Stimulated activated CD4-positive, alpha-beta T cell treated with anti-CD3 and anti-CD28 coated beads, TNF-alpha, amount 100 ng/mL, for 24 hours (primary cell): ENCODE data around the gene PLEKHB2.
"Not testable (repeated sequence)": the region's sequence is repeated elsewhere in the genome, so short reads cannot be mapped to it uniquely, and the experiment has no call there.

Experiments used
- DNase-seq, 3 experiments: peaks; one replicate each; pipeline ENCODE4 v3.0.0-alpha.2; 2020; ENCODE audit warnings: low read depth in 3 of 3

PLEKHB2 gene

DNA sequence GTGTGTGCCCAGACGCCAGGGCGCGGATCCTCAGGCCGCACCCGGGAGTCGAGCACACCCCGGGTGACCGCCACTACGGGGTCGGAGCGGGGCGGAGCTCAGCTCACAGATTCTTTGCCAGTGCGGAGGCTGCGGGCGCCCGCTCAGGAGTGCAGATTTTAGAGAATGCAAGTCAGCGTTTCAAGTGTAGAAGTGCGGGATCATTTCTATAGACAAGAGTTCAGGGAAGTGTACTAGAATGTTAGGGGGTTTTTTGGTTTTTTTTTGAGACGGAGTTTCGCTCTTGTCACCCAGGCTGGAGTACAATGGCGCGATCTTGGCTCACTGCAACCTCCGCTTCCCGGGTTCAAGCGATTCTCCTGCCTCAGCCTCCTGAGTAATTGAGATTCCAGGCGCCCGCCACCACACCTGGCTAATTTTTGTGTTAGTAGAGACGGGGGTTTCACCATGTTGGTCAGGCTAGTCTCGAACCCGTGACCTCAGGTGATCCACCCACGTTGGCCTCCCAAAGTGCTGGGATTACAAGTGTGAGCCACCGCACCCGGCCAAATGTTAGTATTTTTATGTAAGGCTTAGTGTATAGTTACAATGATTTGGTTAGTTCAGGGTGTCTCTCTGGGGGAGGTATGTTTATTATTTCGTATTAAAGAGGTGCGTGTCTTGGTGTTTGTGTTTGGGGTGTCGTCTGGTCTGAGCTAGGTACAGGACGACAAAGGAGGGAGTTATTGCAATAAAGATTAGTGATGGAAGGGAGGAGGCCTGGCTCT is 11.3 kb upstream of the PLEKHB2 start:
- DNase-seq: peak in 2 of 3 experiments; percentile 20 to 45

DNA sequence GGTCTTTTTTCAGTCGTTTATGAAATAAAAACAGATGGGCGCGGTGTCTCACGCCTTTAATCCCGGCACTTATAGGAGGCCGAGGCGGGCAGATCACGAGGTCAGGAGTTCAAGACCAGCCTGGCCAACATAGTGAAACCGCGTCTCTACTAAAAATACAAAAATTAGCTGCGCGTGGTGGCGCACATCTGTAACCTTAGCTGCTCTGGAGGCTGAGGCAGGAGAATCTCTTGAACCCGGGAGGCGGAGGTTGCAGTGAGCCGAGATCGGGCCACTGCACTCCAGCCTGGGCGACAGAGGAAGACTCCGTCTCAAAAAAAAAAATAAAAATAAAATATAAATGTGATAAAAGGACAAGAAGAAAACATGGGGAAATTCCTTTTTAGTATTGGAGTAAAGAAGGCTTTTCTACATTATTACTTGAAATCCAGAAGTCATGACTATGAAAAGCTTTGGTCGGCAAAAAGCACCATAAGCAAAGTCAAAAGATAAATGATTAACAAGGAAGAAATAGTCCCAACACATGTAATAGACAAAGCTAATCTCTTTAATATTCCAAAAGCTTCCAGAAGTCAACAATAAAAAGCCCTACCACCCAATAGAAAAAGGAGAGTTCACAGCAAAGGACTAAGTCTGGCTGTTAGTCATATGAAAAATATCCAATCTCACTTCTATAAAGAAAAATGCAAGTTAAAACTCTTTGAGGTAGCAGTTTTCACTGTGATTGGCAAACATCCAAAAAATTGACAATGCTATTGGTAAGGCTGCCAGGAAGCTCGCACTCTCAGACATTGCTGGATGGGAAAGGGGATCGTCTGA is 10.5 kb upstream of the PLEKHB2 start:
- DNase-seq: no peak

DNA sequence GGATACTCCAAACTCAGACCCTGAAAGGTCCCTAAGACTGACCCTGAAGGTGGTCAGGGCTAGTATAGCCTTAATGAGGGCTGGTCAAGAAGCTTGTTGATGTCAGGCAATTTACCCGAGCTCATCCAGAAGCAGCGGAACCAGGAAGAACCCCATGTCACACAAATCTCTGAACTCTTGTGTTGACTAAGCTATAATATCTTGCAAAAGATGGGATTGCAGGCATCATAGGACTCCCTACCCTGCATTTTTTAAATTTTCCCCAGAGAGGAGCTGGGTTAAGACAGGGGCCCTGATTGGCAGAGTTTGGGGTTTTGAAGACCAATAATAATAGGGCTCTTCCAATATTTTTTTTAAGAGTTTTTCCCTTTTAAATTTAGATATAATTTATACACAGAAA is 2.0 kb upstream of the PLEKHB2 start:
- DNase-seq: no peak

DNA sequence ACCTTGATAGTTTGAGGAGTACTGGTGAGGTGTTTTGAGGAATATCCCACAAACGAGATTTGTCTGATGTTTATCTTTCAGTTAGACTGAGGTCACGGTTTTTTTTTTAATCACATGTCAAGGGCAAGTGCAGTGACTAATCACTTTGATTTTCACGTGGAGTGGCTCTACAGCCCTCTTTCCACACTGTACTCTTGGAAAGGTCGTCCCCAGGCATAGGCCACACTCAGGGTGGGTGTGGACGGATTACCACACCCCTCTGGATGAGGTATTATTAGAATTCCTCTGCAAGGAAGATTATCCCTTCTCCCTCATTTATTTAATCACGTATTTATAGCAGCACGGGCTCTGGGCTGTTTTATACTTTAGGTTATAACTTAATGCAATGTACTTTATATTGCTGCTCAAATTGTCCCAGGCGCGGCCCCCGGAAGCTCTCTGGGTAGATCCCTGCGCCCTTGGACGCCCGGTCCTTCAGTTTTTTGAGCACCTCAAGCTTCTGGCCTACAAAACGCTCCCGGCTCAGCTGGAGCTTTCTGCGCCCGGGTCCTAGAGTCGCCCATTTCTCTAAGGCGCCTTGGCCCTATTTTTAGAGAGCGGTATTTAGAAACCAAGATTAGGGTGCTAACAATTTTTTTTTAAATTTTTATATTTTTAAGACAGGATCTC is 515 bp upstream of the PLEKHB2 start:
- peak in 2 of 3 experiments; percentile 24 to 34 for DNase-seq

DNA sequence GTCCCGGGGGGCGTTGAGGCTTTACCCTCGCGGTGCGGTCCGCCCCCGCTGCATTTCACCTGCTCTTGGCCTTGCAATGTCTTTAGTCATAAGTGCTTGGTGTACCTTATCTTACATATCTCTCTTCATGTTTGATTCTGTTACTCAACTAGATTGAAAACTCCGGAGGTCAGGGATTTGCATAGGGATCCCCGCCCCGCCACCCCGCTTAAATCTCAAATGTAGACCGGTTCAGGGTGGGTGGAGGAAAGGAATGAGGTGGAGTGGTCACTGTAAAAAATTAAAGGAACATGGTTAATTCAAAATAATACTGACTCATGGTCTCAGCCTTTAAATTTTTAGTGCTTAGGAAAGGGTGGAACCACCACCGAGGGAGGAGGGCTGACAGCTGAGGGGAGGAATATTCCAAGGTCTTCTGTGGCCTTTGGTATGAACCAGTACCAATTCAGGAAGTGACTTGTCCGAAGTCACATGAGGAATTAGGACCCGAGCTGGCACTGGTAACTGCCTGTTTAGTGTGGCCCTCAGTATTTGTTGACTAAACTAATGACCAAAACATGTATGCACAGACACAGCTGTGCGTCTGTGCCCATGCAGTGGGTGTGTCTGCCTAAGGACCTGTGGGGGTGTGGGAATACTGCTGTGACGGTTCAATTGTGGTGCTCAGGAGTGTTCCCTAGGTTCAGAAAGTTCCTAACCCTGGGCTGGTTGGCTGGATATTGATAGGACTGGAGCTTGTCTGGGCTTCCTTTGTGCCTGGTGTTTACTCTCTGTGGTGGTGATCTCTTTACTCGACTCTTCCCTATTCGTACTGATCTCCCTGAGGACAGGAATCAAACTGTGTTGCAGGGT is 1.0 kb downstream of the PLEKHB2 start:
- DNase-seq: peak in 1 of 3 experiments; percentile 40

DNA sequence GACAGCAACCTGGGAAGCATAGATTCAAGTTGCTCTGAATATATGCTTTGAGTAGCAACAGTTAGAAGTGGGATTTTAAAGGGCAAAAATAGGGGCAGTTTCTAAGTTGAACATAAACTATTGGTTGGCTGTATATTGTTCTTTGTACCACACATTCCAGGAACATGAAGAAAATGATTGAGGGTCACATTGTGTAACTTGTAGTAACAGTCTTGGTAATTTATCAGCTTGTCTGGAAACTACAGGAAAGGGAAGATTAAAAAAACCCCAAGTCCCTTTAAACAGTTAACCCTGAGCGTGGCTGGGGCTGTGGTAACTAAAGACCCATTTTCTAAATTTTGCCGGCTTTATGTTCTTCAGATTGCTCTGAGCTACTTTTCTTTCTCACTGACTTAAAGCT is 7.4 kb downstream of the PLEKHB2 start:
- DNase-seq: no peak

DNA sequence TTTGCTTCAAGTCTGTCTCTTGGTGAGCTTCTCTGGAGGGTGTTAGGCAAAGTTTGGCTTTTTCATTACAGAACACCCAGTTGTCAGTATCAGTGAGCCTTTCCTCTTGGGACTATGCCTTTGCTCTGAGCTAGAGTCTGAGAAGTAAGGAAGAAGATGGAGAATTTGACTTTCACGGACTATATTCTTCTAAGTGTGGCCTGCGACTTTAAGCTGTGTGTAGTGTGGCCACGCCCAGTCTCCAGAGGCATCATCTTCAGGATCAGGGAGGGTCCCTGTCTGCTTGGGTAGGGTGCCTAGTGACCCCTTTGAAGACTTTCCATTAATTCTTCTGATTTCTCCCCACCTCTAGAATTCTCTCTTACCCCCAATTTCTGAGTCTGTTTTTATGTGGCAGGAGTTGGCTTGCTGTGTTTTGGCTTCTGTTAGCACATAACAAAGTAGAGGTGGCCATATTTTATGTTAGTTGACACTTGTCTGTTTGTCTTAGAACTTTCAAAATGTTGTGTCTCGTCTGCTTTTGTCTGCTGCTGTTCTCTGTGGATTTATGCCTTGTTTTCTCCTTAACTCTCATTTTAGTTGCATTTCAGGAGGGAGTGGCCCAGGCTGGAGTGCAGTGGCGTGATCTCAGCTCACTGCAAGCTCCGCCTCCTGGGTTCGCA is 8.6 kb downstream of the PLEKHB2 start:
- no peak for DNase-seq

DNA sequence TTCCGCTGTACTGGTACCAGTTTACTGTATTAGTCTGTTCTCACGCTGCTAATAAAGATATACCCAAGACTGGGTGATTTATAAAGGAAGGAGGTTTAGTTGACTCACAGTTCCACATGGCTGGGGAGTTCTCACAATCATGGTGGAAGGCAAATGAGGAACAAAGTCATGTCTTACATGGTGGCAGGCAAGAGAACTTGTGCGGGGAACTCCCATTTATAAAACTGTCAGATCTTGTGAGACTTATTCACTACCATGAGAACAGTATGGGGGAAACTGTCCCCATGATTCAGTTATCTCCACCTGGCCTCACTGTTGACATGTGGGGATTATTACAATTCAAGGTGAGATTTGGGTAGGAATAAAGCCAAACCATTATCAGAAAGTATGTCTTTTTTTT is 9.8 kb downstream of the PLEKHB2 start:
- not testable (repeated sequence) for DNase-seq

DNA sequence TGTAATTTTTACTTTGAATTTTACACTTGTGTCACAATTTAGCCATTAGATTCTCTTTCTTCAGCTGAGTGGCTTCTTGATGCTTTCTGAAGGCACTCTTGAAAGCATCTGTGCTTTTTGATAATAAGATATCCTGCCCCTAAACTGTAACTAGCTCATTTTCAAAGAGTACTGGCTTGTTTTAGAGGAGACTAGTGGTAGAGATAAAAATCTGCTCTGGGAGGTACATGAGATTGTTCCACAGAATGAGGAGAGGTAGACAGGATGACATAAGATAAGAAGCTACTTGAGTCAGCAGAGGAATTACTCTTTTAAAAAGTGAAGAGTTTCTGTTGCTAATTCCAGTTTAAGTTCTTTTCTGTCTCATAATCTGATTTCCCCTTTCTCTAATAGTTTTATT is 10.6 kb downstream of the PLEKHB2 start:
- DNase-seq: no peak

DNA sequence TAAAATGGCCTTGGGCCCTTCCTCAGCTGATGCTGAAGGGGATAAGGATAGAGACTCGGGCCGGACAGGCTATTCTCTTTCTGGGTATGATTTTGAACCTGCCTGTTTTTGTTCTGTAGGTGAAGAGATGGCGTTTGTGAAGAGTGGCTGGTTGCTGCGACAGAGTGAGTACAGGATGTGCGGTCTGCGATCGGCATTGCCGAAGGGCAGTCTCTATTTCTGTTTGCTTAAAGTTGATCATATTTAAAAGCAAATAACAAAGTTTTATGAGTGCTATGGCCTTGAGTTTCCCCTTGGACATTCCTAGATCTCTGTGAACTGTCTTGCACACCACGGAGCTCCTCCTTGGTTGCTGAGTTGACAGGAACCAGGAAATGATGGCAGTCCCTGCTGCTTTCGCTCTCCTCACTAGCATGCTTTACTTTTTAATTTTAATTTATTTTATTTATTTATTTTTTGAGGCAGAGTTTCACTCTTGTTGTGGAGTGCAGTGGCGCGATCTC is 15.7 kb downstream of the PLEKHB2 start:
- no peak for DNase-seq

DNA sequence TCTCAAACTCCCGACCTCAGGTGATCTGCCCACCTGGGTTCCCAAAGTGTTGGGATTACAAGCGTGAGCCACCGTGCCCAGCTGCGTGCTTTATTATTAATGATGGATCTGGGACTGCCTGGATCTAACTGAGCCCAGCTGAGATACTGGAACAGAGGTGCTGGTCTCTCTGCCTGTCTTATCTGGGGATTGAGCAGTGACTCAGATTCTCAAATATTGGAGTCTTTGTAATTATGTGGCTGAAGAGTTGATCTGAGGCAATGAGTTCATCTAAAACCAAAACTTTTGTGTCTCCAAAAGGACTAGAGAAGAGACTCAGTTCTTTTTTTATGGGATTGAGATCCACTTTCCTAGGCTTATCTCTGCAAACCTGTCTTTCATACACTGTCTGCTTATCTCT is 16.3 kb downstream of the PLEKHB2 start:
- no peak for DNase-seq

DNA sequence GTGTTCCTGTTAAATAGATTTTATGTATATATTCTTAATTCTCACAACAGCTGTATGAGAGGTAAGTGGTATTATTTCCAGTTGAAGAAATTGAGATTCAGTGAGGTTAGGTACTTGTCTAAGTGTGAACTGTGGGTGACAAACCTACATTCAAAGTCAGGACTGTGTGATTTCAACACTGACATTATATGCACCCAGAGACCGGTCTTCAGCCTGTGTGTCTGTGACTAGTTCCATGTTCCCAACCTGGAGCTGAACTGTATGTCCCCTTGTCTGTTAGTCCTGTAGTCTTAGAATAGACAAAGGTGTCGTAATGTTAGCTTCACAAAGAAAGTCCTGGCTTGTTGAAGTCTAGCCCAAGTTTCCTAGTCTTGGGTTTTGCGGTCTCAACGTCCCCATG is 17.4 kb downstream of the PLEKHB2 start:
- no peak for DNase-seq

DNA sequence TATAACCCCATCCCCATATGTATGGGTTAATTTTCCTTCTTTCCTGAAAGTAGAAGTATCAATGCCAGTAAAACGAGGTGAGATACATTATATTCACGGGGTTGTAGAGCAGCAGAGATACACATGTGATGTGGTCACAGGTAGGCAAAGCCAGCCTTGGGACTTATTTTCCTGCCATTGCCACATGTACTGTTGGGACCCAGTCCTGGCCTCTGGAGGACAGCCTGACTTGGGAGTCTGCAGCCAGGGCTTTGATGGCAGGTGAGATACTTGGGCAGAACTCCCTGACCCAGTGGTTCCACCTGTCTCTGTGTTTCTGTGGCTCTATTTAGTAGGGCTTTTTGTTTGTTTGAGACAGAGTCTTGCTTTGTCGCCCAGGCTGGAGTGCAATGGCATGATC is 18.1 kb downstream of the PLEKHB2 start:
- DNase-seq: no peak

DNA sequence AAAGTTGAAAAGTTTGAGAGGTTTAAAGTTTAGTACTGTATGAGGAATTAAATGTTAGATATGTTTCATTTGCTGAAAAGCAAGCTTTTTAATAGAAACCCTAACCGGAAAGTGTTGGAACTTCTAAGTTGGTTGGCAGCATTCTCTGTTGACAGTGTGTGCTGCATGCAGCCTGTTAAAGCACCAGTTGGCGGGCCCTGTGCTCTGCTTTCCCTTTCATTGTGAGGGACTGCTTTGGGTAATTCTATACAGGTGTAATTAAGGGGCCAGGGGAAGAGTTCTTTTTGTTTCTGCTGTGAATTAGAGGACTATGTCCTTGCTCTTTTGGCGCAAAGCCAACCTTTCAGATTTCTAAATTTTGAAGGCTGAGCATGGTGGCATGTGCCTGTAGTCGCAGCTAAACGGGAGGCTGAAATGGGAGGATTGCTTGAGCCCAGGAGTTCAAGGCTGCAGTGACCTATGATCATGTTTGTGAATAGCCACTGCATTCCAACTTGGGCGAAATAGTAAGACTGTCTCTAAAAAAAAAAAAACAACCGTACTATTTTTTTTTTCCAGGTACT is 20.1 kb downstream of the PLEKHB2 start:
- DNase-seq: no peak

DNA sequence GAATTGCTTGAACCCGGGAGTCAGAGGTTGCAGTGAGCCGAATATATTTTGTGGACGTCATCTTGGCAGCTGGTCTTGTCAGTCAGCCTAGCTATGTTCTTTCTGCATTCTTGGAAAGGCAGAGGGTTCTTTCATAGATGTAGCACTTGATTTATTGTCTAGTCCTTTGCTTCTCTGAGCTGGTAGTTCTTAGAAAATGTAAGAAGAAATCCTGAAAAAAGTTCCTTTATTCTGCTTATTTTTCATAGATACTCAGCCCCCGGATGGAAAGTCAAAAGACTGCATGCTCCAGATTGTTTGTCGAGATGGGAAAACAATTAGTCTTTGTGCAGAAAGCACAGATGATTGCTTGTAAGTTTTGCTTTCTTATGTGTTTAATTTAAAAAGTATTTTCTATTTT is 21.3 kb downstream of the PLEKHB2 start:
- no peak for DNase-seq

DNA sequence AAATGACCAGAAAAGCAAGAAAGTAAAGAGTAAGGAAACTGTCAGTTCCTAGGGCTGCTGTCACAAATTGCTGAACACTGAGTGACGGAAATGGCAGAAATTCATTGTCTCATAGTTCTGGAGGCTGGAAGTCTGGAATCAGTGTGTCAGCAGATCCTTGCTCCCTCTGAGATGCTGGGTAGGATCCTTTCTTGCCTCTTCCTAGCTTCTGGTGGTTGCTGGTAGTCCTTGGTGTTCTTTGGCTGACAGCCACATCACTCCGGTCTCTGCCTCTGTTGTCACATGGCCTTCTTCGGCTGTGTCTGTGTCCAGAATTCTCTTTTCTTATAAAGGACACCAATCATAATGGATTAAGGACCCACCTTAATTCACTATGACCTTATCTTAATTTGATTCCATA is 21.9 kb downstream of the PLEKHB2 start:
- no peak for DNase-seq

DNA sequence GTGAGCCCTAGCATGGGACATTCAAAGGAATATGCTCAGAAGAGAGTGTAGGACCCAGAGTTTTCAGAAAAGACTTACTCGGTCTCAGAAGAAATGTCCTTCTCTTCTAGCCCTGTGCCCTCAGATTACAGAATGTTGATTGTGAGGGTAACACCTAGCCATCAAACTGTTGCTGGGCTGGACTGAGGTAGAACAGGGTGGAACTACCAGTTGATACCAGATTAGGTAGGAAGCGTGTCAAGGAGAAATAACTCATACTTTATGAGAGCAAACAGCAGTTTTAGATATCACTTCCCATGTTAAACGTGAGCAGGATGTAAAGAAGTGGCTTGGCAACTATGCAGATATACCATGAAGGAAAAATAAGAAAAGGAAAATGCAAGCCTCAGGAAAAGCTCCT is 22.8 kb downstream of the PLEKHB2 start:
- DNase-seq: no peak

DNA sequence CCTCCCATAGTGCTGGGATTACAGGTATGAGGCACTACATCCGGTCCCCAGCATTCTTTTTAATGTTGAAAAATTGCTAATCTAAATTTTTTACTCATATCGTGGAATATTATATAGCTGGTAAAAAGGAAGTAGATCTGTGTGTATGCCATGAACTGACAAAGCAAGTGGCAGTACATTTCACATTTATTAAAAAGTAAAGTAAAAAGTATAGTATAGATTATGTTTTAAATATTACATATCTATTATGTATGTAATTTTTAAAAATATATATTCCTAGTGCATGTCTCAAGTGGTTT is 25.1 kb downstream of the PLEKHB2 start:
- DNase-seq: no peak

DNA sequence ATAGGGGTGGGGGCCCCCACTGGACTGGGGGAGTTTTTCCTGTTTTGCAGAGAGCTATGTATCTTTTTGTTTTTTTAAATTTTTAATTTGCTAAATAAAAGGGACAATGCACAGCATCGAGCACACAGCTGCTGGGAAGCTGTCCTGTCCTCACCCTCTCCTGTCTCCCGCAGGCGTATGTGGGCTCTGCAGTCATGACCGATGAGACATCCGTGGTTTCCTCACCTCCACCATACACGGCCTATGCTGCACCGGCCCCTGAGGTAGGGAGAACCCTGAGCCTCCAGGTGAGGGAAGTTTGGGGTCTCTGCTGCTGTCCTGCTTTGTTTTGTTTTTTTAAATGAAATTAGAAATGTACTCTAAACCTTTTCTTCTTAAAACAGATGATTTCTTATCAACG is 27.6 kb downstream of the PLEKHB2 start:
- no peak for DNase-seq

DNA sequence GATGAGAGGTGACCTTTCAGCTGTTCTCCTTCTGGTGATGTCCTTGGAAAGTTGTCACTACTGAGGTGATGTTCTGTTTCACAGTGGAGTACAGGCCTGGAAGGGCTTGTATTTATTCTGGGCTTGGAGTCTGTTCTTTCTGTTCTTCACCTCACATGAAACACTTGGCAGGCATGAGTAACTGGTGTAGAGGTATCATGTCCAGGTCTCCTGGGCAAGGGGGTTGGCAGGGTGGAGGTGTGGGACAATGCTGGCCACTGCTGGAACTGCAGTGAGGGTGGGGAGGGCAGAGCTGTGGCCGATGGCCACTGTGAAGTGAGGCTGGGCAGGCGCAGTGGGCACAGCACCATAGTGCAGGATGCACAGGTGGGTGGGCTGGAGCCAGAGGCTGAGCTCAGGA is 35.4 kb downstream of the PLEKHB2 start:
- DNase-seq: no peak

DNA sequence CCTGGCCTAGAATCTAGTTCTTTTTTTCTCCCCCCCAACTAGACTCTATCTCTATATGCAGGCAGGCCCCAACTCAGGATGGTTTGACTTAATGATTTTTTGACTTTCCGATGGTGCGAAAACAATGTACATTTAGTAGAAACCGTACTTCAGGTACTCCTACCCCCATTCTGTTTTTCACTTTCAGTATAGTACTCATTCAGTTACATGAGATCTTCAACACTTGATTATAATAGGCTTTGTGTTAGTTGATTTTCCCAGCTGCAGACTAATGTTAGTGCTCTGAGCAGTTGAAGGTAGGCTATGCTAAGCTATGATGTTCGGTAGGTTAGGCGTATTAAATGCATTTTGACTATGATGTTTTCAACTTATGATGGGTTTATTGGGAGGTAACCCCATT is 37.7 kb downstream of the PLEKHB2 start:
- no peak for DNase-seq
